ENCODE data around the gene MRPS26. TPM values are rescaled to one million over a fixed set of nuclear protein-coding genes. Genes with fewer than 3 reads are reported as not detected.

MRPS26 gene
- 33.6 and 34.7 TPM in 2 replicates for total RNA-seq

GRCh38 chr20:3045816-3046676 is at the start of gene MRPS26:
TSS of gene MRPS26 (plus strand) at chr20:3046052. CDS start at chr20:3046069, 17 bp downstream.

GRCh38 chr20:3043322-3043721 is 2.5 kb upstream of the MRPS26 start, which contains the start of gene GNRH2:
TSS of gene GNRH2 (plus strand) at chr20:3043622. CDS start at chr20:3044415, 793 bp downstream.

GRCh38 chr20:3071610-3072529 is 26.0 kb downstream of the MRPS26 start, which contains the start of gene OXT:
TSS of gene OXT (plus strand) at chr20:3071620. CDS start at chr20:3071656, 36 bp downstream.

GRCh38 chr20:3084283-3084985 is 38.6 kb downstream of the MRPS26 start, which contains the start of gene AVP:
TSS of gene AVP (minus strand) at chr20:3084724. CDS start at chr20:3084674, 50 bp downstream.

Other genes starting within 250 kb of the MRPS26 start
- 0.13 and 0.14 TPM in 2 replicates for gene CPXM1, start 245.4 kb upstream of the MRPS26 start, total RNA-seq
- not detected in 2 replicates for gene C20orf141, start 231.1 kb upstream of the MRPS26 start, total RNA-seq
- not detected in 2 replicates for gene TMEM239, start 229.7 kb upstream of the MRPS26 start, total RNA-seq
- 13.6 and 16.6 TPM in 2 replicates for gene PCED1A, start 205.4 kb upstream of the MRPS26 start, total RNA-seq
- 29.1 and 29.5 TPM in 2 replicates for gene VPS16, start 205.3 kb upstream of the MRPS26 start, total RNA-seq
- 48.3 and 61.7 TPM in 2 replicates for gene PTPRA, start 172.6 kb upstream of the MRPS26 start, total RNA-seq
- gene GNRH2, start 2.4 kb upstream of the MRPS26 start, total RNA-seq, result 0.65 and 0.66 TPM in 2 replicates
- not detected in 2 replicates for gene OXT, start 25.6 kb downstream of the MRPS26 start, total RNA-seq
- not detected in 2 replicates for gene AVP, start 38.7 kb downstream of the MRPS26 start, total RNA-seq
- 26.6 and 27.0 TPM in 2 replicates for gene FASTKD5, start 113.8 kb downstream of the MRPS26 start, total RNA-seq
- gene UBOX5, start 113.8 kb downstream of the MRPS26 start, total RNA-seq, result 2.7 and 4.5 TPM in 2 replicates
- 1.9 and 3.2 TPM in 2 replicates for gene LZTS3, start 127.5 kb downstream of the MRPS26 start, total RNA-seq
- gene DDRGK1, start 158.6 kb downstream of the MRPS26 start, total RNA-seq, result 26.8 and 33.0 TPM in 2 replicates
- 27.1 and 30.7 TPM in 2 replicates for gene ITPA, start 163.4 kb downstream of the MRPS26 start, total RNA-seq
- 3.6 and 3.9 TPM in 2 replicates for gene SLC4A11, start 193.1 kb downstream of the MRPS26 start, total RNA-seq